Ascending aorta (tissue), 2 donors: ENCODE data around the gene PTPRN2. TPM values are rescaled to one million over a fixed set of nuclear protein-coding genes. Genes with fewer than 3 reads are reported as not detected.
"Not testable (repeated sequence)": the region's sequence is repeated elsewhere in the genome, so short reads cannot be mapped to it uniquely, and the experiment has no call there.

ENCODE experiments used
- DNase-seq, 2 donors: peaks; one replicate each; pipeline ENCODE4 v3.0.0-alpha.2; 2019; ENCODE audit warnings: low spot score in 2 of 2
- H3K27ac ChIP-seq, 2 donors: fragments of 200-600 bp; sonication (generic); one replicate each; pipeline ENCODE4 v1.5.1; 2016 to 2017; ENCODE audit warnings: mild to moderate bottlenecking in 1 of 2
- H3K27me3 ChIP-seq: fragments of 200-600 bp; sonication (generic); one replicate; pipeline ENCODE4 v1.5.1; 2017
- H3K36me3 ChIP-seq, 2 donors: fragments of 200-600 bp; sonication (generic); one replicate each; pipeline ENCODE4 v1.5.1; 2016
- H3K4me1 ChIP-seq, 2 donors: fragments of 200-600 bp; sonication (generic); one replicate each; pipeline ENCODE4 v1.5.1; 2016 to 2017; ENCODE audit warnings: mild to moderate bottlenecking in 1 of 2
- H3K4me3 ChIP-seq, 2 donors: fragments of 200-600 bp; sonication (generic); one replicate each; pipeline ENCODE4 v1.5.1; 2016 to 2017; ENCODE audit warnings: mild to moderate bottlenecking in 1 of 2
- H3K9me3 ChIP-seq, 2 donors: fragments of 200-600 bp; sonication (generic); one replicate each; pipeline ENCODE4 v1.5.1; 2016
- CTCF ChIP-seq, 3 experiments: fragments of 200-600 bp in 2 of 3; fragments of 450-650 bp in 1 of 3; sonication (generic) in 2 of 3; IDR thresholded peaks; one replicate each; pipeline ENCODE4 v1.5.1; 2016 to 2019; ENCODE audit warnings: antibody characterized with exemption in 3 of 3, mild to moderate bottlenecking in 1 of 3, moderate library complexity in 1 of 3
- intact Hi-C: fragments of 100-400 bp; cut with DNase I; formaldehyde crosslinking; loops from one replicate; pipeline ENCODE4 v1.15.1; 2023
- total RNA-seq: library from RNA; depleted of rRNA; stranded (reverse); fragments of >200 nt; gene quantifications from one replicate; pipeline ENCODE4 v1.1.0, GENCODE V29; 2016

The PTPRN2 gene
- total RNA-seq, 1 donor from 2014 or later, result 7.3 TPM

- no peak for DNase-seq
- TF ChIP-seq CTCF (IDR thresholded peaks at IDR 0.05), result no peak
- no peak overlapping the region for H3K4me3 ChIP-seq
These were observed 291.4 kb downstream of the PTPRN2 start for GRCh38 chr7:158295966-158296797.

GRCh38 chr7:158294468-158295215, 293.0 kb downstream of the PTPRN2 start:
- DNase-seq, intact Hi-C loops, H3K27me3 ChIP-seq: not testable (repeated sequence)

More at GRCh38 chr7:158295966-158296797, 291.4 kb downstream of the PTPRN2 start:
- Histone ChIP-seq H3K27ac (no peak overlapping the region), H3K27me3 (no peaks in the 10 kb centered on the region), H3K9me3 (no peaks in the 10 kb centered on the region), H3K4me1 (no peaks in the 10 kb centered on the region), H3K36me3 (no peaks in the 10 kb centered on the region)
- intact Hi-C loops, result no loop called here

GRCh38 chr7:158292948-158293347, 294.7 kb downstream of the PTPRN2 start:
- Histone ChIP-seq H3K27ac (no peak overlapping the region), H3K9me3 (peaks cover 8 to 14% of the 10 kb centered on the region in 2 donors), H3K4me3 (no peak overlapping the region), H3K36me3 (no peaks in the 10 kb centered on the region), H3K4me1 (no peaks in the 10 kb centered on the region), H3K27me3 (no peaks in the 10 kb centered on the region)
- intact Hi-C loops, result no loop called here
- no peak for DNase-seq
- no peak for TF ChIP-seq CTCF (IDR thresholded peaks at IDR 0.05)

More at GRCh38 chr7:158294468-158295215, 293.0 kb downstream of the PTPRN2 start:
- not testable (repeated sequence) for H3K36me3 ChIP-seq, H3K4me1 ChIP-seq, H3K4me3 ChIP-seq, H3K27ac ChIP-seq, H3K9me3 ChIP-seq

- no peak overlapping the region for H3K27ac ChIP-seq
- H3K4me1 ChIP-seq, result no peaks in the 10 kb centered on the region
- intact Hi-C loops, result no loop called here
- TF ChIP-seq CTCF (IDR thresholded peaks at IDR 0.05), result no peak
- no peaks in the 10 kb centered on the region for H3K27me3 ChIP-seq
- no peak overlapping the region for H3K4me3 ChIP-seq
- H3K9me3 ChIP-seq, result peaks cover 8 to 16% of the 10 kb centered on the region in 2 donors
- no peaks in the 10 kb centered on the region for H3K36me3 ChIP-seq
- DNase-seq, result no peak
These were observed 295.6 kb downstream of the PTPRN2 start for GRCh38 chr7:158291998-158292397.

- Histone ChIP-seq H3K27me3 (no peaks in the 10 kb centered on the region), H3K4me3 (no peak overlapping the region), H3K27ac (no peak overlapping the region), H3K36me3 (no peaks in the 10 kb centered on the region), H3K9me3 (peaks cover 8 to 25% of the 10 kb centered on the region in 2 donors), H3K4me1 (no peaks in the 10 kb centered on the region)
- DNase-seq, result no peak
- intact Hi-C loops, result no loop called here
- TF ChIP-seq CTCF (IDR thresholded peaks at IDR 0.05), result no peak
These were observed 297.7 kb downstream of the PTPRN2 start for GRCh38 chr7:158289761-158290523.
